K562 treated with DMSO at 1 percent for 24 hours (cell line): ENCODE measurements around the gene RALGAPA2. TPM values are rescaled to one million over a fixed set of nuclear protein-coding genes. Genes with fewer than 3 reads are reported as not detected.

Source experiments
- total RNA-seq: library from RNA; unstranded; fragments of 300-600 nt; gene quantifications from 2 replicates; pipeline ENCODE4 v1.2.3, GENCODE V29; 2022; ENCODE audit warnings: low read depth; ENCODE audit not compliant: insufficient read depth

Gene RALGAPA2
- 3.4 and 3.6 TPM in 2 replicates for total RNA-seq

GRCh38 chr20:20712474-20713243 lies at the start of gene RALGAPA2:
Gene RALGAPA2 (minus strand): TSS chr20:20712644. CDS start chr20:20712480, 164 bp downstream.

GRCh38 chr20:20367575-20368417 lies 344.6 kb downstream of the RALGAPA2 start, which contains the start of gene INSM1:
Gene INSM1 (plus strand): TSS chr20:20368104. CDS start chr20:20368268, 164 bp downstream.

